Glomerular visceral epithelial cell (primary cell): ENCODE results near the gene THBS3.
"Not testable (repeated sequence)": the region's sequence is repeated elsewhere in the genome, so short reads cannot be mapped to it uniquely, and the experiment has no call there.

Experiments
- DNase-seq: peaks from one replicate; pipeline ENCODE4 v3.0.0-alpha.2; 2016; ENCODE audit errors: extremely low spot score

The THBS3 gene

GRCh38 chr1:155208541-155209311 lies 1.0 kb upstream of the THBS3 start, which contains the start of gene MTX1:
Gene MTX1 (plus strand): TSS chr1:155208695. CDS start chr1:155208805, 110 bp downstream.
- DNase-seq = peak; percentile 92

- peak; percentile 88 for DNase-seq
Observed at GRCh38 chr1:155206891-155207805, 549 bp downstream of the THBS3 start.

- no peak for DNase-seq
Observed at GRCh38 chr1:155205969-155206593, 1.6 kb downstream of the THBS3 start.

- no peak for DNase-seq
Observed at GRCh38 chr1:155205035-155205434, 2.7 kb downstream of the THBS3 start.

- DNase-seq = no peak
Observed at GRCh38 chr1:155202731-155203515, 4.8 kb downstream of the THBS3 start.

- DNase-seq = no peak
Observed at GRCh38 chr1:155202198-155202597, 5.5 kb downstream of the THBS3 start.

- no peak for DNase-seq
Observed at GRCh38 chr1:155200920-155201319, 6.8 kb downstream of the THBS3 start.

- DNase-seq = no peak
Observed at GRCh38 chr1:155199792-155200191, 7.9 kb downstream of the THBS3 start.

- no peak for DNase-seq
Observed at GRCh38 chr1:155198547-155198906, 9.2 kb downstream of the THBS3 start.

GRCh38 chr1:155197901-155198546 lies 9.7 kb downstream of the THBS3 start:
- DNase-seq = no peak

GRCh38 chr1:155196893-155197638 lies 10.6 kb downstream of the THBS3 start:
- no peak for DNase-seq

- peak; percentile 22 for DNase-seq
Observed at GRCh38 chr1:155196103-155196892, 11.4 kb downstream of the THBS3 start.

- no peak for DNase-seq
Observed at GRCh38 chr1:155195201-155196102, 12.2 kb downstream of the THBS3 start.

- DNase-seq = not testable (repeated sequence)
Observed at GRCh38 chr1:155193991-155194240, 13.8 kb downstream of the THBS3 start.

GRCh38 chr1:155193275-155193990 lies 14.3 kb downstream of the THBS3 start:
- DNase-seq = peak; percentile 96

- DNase-seq = no peak
Observed at GRCh38 chr1:155192346-155193274, 15.1 kb downstream of the THBS3 start.

- no peak for DNase-seq
Observed at GRCh38 chr1:155191904-155192303, 15.8 kb downstream of the THBS3 start.
